ENCODE results near the gene SEC16B.

The SEC16B gene

GRCh38 chr1:177905686-177906085, 64.2 kb downstream of the SEC16B start:
- no peak for DNase-seq (ENCODE audit: low spot score)

GRCh38 chr1:177902266-177902665, 67.6 kb downstream of the SEC16B start:
- no peak for DNase-seq (ENCODE audit: low spot score)

- no peak for DNase-seq (ENCODE audit: low spot score)
Measured at GRCh38 chr1:177897998-177898654, 71.7 kb downstream of the SEC16B start.

GRCh38 chr1:177897281-177897997, 72.4 kb downstream of the SEC16B start:
- DNase-seq (ENCODE audit: low spot score): no peak
